ENCODE results near the gene PRDM16.

DNA sequence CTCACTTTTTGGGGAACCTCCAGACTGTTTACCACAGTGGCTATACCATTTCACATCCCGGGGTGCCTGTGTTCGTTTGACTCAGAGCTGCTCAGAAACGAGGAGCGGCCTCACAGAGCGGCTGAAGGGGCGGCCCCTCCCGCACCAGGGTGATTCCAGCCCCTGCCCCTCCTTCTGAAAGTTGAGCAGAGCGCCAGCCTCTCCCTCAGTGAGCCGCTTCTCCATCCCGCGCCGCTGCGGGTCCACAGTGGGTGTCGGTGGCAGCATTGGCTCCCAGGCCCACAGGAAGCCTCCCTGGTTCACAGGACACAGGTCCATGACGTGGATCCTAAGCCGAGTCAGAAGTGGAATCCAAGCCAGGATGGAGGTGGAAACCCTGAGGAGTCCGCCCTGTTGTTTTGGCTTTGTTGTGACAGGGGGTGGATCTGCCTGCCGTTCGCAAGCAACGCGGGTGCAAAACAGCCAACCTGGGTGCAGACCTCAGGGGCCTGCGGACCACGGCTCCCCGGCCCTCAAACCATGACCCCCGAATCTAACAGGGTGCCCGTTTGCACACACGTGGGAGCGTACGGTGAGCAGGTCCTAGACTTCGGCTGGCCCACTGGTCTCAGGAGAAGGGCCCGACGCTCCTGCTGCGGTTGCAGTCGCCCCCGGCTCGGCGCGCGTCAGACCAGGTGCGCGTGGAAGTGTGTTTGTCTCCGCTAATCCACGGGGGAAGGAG, 198.7 kb downstream of the PRDM16 start:
- TF ChIP-seq OVOL3 (tag by site-specific recombination; IDR thresholded peaks at IDR 0.05) (no peak), PATZ1 (tag by site-specific recombination; IDR thresholded peaks at IDR 0.05) (no peak), KLF9 (tag by site-specific recombination; IDR thresholded peaks at IDR 0.05; ENCODE audit: low read depth) (no peak), ZNF311 (tag by site-specific recombination; IDR thresholded peaks at IDR 0.05; ENCODE audit: borderline replicate concordance) (no peak), ZBTB11 (tag by site-specific recombination; conservative IDR thresholded peaks at IDR 0.05; ENCODE audit: low read depth) (no peak), ZNF266 (tag by site-specific recombination; IDR thresholded peaks at IDR 0.05; ENCODE audit: low read depth) (no peak), YY1 (tag by site-specific recombination; IDR thresholded peaks at IDR 0.05) (no peak), ZNF223 (tag by site-specific recombination; IDR thresholded peaks at IDR 0.05) (no peak)
- TF ChIP-seq, protein P1, sequence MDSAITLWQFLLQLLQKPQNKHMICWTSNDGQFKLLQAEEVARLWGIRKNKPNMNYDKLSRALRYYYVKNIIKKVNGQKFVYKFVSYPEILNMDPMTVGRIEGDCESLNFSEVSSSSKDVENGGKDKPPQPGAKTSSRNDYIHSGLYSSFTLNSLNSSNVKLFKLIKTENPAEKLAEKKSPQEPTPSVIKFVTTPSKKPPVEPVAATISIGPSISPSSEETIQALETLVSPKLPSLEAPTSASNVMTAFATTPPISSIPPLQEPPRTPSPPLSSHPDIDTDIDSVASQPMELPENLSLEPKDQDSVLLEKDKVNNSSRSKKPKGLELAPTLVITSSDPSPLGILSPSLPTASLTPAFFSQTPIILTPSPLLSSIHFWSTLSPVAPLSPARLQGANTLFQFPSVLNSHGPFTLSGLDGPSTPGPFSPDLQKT (IDR thresholded peaks at IDR 0.05; ENCODE audit: borderline replicate concordance, low read depth, low read length), result no peak
- TF ChIP-seq, protein P2, sequence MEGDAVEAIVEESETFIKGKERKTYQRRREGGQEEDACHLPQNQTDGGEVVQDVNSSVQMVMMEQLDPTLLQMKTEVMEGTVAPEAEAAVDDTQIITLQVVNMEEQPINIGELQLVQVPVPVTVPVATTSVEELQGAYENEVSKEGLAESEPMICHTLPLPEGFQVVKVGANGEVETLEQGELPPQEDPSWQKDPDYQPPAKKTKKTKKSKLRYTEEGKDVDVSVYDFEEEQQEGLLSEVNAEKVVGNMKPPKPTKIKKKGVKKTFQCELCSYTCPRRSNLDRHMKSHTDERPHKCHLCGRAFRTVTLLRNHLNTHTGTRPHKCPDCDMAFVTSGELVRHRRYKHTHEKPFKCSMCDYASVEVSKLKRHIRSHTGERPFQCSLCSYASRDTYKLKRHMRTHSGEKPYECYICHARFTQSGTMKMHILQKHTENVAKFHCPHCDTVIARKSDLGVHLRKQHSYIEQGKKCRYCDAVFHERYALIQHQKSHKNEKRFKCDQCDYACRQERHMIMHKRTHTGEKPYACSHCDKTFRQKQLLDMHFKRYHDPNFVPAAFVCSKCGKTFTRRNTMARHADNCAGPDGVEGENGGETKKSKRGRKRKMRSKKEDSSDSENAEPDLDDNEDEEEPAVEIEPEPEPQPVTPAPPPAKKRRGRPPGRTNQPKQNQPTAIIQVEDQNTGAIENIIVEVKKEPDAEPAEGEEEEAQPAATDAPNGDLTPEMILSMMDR (tag by site-specific recombination; IDR thresholded peaks at IDR 0.05), result no peak
